ENCODE results near the gene SPTLC3.

The SPTLC3 gene

GRCh38 chr20:13034936-13035335 lies 26.2 kb downstream of the SPTLC3 start:
- no peak for DNase-seq

- no peak for DNase-seq
Measured at GRCh38 chr20:13035399-13036152, 26.8 kb downstream of the SPTLC3 start.

- no peak for DNase-seq
Measured at GRCh38 chr20:13037727-13038126, 29.0 kb downstream of the SPTLC3 start.

GRCh38 chr20:13041574-13042457 lies 33.0 kb downstream of the SPTLC3 start:
- no peak for DNase-seq

- DNase-seq, result no peak
Measured at GRCh38 chr20:13042458-13042794, 33.7 kb downstream of the SPTLC3 start.

- DNase-seq, result no peak
Measured at GRCh38 chr20:13046409-13046808, 37.6 kb downstream of the SPTLC3 start.

GRCh38 chr20:13054011-13054410 lies 45.2 kb downstream of the SPTLC3 start:
- no peak for DNase-seq

GRCh38 chr20:13058666-13059389 lies 50.1 kb downstream of the SPTLC3 start:
- no peak for DNase-seq

- DNase-seq, result no peak
Measured at GRCh38 chr20:13059398-13060136, 50.8 kb downstream of the SPTLC3 start.

- no peak for DNase-seq
Measured at GRCh38 chr20:13060327-13060726, 51.6 kb downstream of the SPTLC3 start.

GRCh38 chr20:13061381-13061780 lies 52.6 kb downstream of the SPTLC3 start:
- DNase-seq, result no peak

- no peak for DNase-seq
Measured at GRCh38 chr20:13062789-13063188, 54.0 kb downstream of the SPTLC3 start.

- DNase-seq, result no peak
Measured at GRCh38 chr20:13068336-13068735, 59.6 kb downstream of the SPTLC3 start.

- DNase-seq, result no peak
Measured at GRCh38 chr20:13081877-13082276, 73.1 kb downstream of the SPTLC3 start.

- DNase-seq, result no peak
Measured at GRCh38 chr20:13082378-13082777, 73.6 kb downstream of the SPTLC3 start.

- no peak for DNase-seq
Measured at GRCh38 chr20:13085275-13085674, 76.5 kb downstream of the SPTLC3 start.

GRCh38 chr20:13089950-13090469 lies 81.2 kb downstream of the SPTLC3 start:
- DNase-seq, result no peak

GRCh38 chr20:13092111-13092510 lies 83.3 kb downstream of the SPTLC3 start:
- no peak for DNase-seq

GRCh38 chr20:13094976-13095375 lies 86.2 kb downstream of the SPTLC3 start:
- no peak for DNase-seq

GRCh38 chr20:13098720-13099355 lies 90.1 kb downstream of the SPTLC3 start:
- no peak for DNase-seq

GRCh38 chr20:13099676-13100075 lies 90.9 kb downstream of the SPTLC3 start:
- no peak for DNase-seq

- no peak for DNase-seq
Measured at GRCh38 chr20:13101276-13101675, 92.5 kb downstream of the SPTLC3 start.

Data from NCI-H187 treated with DMSO at 0.1 percent for 48 hours (cell line).